KMS-11 (cell line): ENCODE results near the gene KBTBD13.
"Not testable (repeated sequence)": the region's sequence is repeated elsewhere in the genome, so short reads cannot be mapped to it uniquely, and the experiment has no call there.

Experiments
- H2AFZ ChIP-seq: fragments of 200-600 bp; sonication (generic); 2 replicates; pipeline ENCODE4 v1.6.1; 2016; ENCODE audit warnings: antibody characterized with exemption, mixed run types, low read depth
- H3K27ac ChIP-seq: fragments of 200-600 bp; sonication (generic); 2 replicates; pipeline ENCODE4 v1.6.1; 2016; ENCODE audit warnings: mild to moderate bottlenecking, mixed run types
- H3K27me3 ChIP-seq: fragments of 200-600 bp; sonication (generic); 2 replicates; pipeline ENCODE4 v1.6.1; 2017; ENCODE audit warnings: mild to moderate bottlenecking, low read depth, mixed run types, moderate library complexity; ENCODE audit not compliant: insufficient read depth
- H3K36me3 ChIP-seq: fragments of 200-600 bp; sonication (generic); 2 replicates; pipeline ENCODE4 v1.6.1; 2017; ENCODE audit warnings: mild to moderate bottlenecking, mixed run types; ENCODE audit not compliant: insufficient read depth
- H3K4me1 ChIP-seq: fragments of 200-600 bp; sonication (generic); 2 replicates; pipeline ENCODE4 v1.6.1; 2016; ENCODE audit warnings: mild to moderate bottlenecking, low read depth, mixed run types; ENCODE audit not compliant: poor library complexity, severe bottlenecking
- H3K4me2 ChIP-seq: fragments of 200-600 bp; sonication (generic); 2 replicates; pipeline ENCODE4 v1.7.0; 2016; ENCODE audit warnings: mild to moderate bottlenecking, mixed run types
- H3K4me3 ChIP-seq: fragments of 200-600 bp; sonication (generic); IDR thresholded peaks from 2 replicates; pipeline ENCODE4 v1.6.1; 2017; ENCODE audit warnings: low read depth, low read length, mixed read lengths; ENCODE audit not compliant: insufficient read depth
- H3K79me2 ChIP-seq: fragments of 200-600 bp; sonication (generic); 2 replicates; pipeline ENCODE4 v1.6.1; 2016; ENCODE audit warnings: low read depth, mixed run types; ENCODE audit not compliant: insufficient read depth
- H3K9ac ChIP-seq: fragments of 200-600 bp; sonication (generic); 2 replicates; pipeline ENCODE4 v1.6.1; 2016; ENCODE audit warnings: mild to moderate bottlenecking, mixed run types
- H4K20me1 ChIP-seq: fragments of 200-600 bp; sonication (generic); 2 replicates; pipeline ENCODE4 v1.6.1; 2016; ENCODE audit warnings: mild to moderate bottlenecking, mixed run types; ENCODE audit not compliant: insufficient read depth
- CTCF ChIP-seq: fragments of 200-600 bp; sonication (generic); conservative IDR thresholded peaks from 2 replicates; pipeline ENCODE4 v1.6.1; 2017; ENCODE audit warnings: low read depth, mild to moderate bottlenecking, antibody characterized with exemption, low read length, moderate library complexity, mixed read lengths

The KBTBD13 gene

DNA sequence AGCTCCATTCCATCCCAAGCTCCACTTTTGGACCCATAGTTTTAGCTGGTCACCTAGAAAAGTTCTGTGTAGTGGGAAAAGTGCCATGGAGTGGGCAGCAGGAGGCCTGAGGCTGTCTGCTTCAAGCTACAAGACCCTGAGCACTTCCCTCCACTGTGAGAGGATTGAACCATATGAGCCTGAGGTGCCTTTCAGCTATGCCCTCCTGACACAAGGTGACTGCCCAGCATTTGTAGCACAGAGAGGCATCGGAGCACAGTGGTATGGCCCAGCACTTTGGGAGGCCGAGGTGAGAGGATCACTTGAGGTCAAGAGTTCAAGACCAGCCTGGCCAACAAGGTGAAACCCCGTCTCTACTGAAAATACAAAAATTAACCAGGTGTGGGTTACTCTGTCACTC lies 3.9 kb upstream of the KBTBD13 start:
- Histone ChIP-seq H3K27ac (no peak overlapping the region), H3K4me2 (no peak overlapping the region), H2AFZ (no peak overlapping the region), H3K9ac (no peak overlapping the region), H3K4me1 (no peaks in the 10 kb centered on the region), H3K4me3 (no peak overlapping the region), H3K27me3 (no peaks in the 10 kb centered on the region), H3K79me2 (no peaks in the 10 kb centered on the region), H3K36me3 (no peaks in the 10 kb centered on the region), H4K20me1 (no peaks in the 10 kb centered on the region)
- TF ChIP-seq CTCF: no peak

DNA sequence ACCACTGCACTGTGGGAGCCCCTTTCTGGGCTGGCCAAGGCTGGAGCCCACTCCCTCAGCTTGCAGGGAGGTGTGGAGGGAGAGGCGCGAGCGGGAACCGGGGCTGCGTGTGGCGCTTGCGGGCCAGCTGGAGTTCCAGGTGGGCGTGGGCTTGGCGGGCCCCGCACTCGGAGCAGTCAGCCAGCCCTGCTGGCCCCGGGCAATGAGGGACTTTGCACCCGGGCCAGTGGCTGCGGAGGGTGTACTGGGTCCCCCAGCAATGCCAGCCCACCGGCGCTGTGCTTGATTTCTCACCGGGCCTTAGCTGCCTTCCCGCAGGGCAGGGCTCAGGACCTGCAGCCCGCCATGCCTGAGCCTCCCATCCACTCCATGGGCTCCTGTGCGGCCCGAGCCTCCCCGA lies 1.6 kb upstream of the KBTBD13 start:
- H3K79me2 ChIP-seq, H3K4me1 ChIP-seq: not testable (repeated sequence)

DNA sequence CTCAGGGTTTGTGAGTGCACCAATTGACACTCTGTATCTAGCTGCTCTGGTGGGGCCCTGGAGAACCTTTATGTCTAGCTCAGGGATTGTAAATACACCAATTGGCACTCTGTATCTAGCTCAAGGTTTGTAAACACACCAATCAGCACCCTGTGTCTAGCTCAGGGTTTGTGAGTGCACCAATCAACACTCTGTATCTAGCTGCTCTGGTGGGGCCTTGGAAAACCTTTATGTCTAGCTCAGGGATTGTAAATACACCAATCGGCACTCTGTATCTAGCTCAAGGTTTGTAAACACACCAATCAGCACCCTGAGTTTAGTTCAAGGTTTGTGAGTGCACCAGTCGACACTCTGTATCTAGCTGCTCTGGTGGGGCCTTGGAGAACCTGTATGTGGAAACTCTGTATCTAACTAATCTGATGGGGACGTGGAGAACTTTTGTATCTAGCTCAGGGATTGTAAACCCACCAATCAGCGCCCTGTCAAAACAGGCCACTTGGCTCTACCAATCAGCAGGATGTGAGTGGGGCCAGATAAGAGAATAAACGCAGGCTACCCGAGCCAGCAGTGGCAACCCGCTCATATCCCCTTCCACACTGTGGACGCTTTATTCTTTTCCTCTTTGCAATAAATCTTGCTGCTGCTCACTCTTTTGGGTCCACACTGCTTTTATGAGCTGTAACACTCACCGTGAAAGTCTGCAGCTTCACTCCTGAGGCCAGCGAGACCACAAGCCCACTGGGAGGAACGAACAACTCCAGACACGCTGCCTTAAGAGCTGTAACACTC lies 745 bp upstream of the KBTBD13 start:
- not testable (repeated sequence) for H3K36me3 ChIP-seq, H3K4me2 ChIP-seq, H3K4me3 ChIP-seq, H3K9ac ChIP-seq, H3K27me3 ChIP-seq, H3K27ac ChIP-seq, H3K79me2 ChIP-seq, H3K4me1 ChIP-seq, H4K20me1 ChIP-seq, H2AFZ ChIP-seq

More for the DNA sequence above, 1.6 kb upstream of the KBTBD13 start:
- H2AFZ ChIP-seq, H3K4me3 ChIP-seq, H3K36me3 ChIP-seq, H3K27me3 ChIP-seq, H3K4me2 ChIP-seq, H4K20me1 ChIP-seq, H3K9ac ChIP-seq, H3K27ac ChIP-seq: not testable (repeated sequence)

GRCh38 chr15:65077291-65077980 lies 890 bp downstream of the KBTBD13 start:
- no peaks in the 10 kb centered on the region; the same call in 1 of the 2 replicates for H3K27me3 ChIP-seq
- H3K9ac ChIP-seq: no peak overlapping the region
- no peaks in the 10 kb centered on the region for H3K36me3 ChIP-seq
- H3K4me3 ChIP-seq: no peak overlapping the region
- no peak overlapping the region for H2AFZ ChIP-seq
- no peak for TF ChIP-seq CTCF
- no peaks in the 10 kb centered on the region for H3K79me2 ChIP-seq
- H3K4me2 ChIP-seq: no peak overlapping the region
- no peaks in the 10 kb centered on the region for H3K4me1 ChIP-seq
- no peak overlapping the region for H3K27ac ChIP-seq
- no peaks in the 10 kb centered on the region for H4K20me1 ChIP-seq

GRCh38 chr15:65077981-65078352 lies 1.4 kb downstream of the KBTBD13 start:
- Histone ChIP-seq H3K4me2 (no peak overlapping the region), H4K20me1 (no peaks in the 10 kb centered on the region), H3K27me3 (no peaks in the 10 kb centered on the region; the same call in 1 of the 2 replicates), H3K36me3 (no peaks in the 10 kb centered on the region), H3K4me1 (no peaks in the 10 kb centered on the region), H3K4me3 (no peak overlapping the region), H3K27ac (no peak overlapping the region), H3K9ac (no peak overlapping the region), H2AFZ (no peak overlapping the region), H3K79me2 (no peaks in the 10 kb centered on the region)
- TF ChIP-seq CTCF: no peak
